WERI-Rb-1 (cell line): ENCODE results near the gene RFX1.
"Not testable (repeated sequence)": the region's sequence is repeated elsewhere in the genome, so short reads cannot be mapped to it uniquely, and the experiment has no call there.

ENCODE experiments used
- DNase-seq: peaks from one replicate; pipeline ENCODE4 v3.0.0-alpha.2; 2020
- H3K27ac ChIP-seq: fragments of 250-450 bp; sonication (Bioruptor Pico); 2 replicates; pipeline ENCODE4 v1.5.1; 2020; ENCODE audit warnings: mild to moderate bottlenecking, moderate library complexity
- H3K27me3 ChIP-seq: fragments of 250-450 bp; sonication (Bioruptor Pico); 2 replicates; pipeline ENCODE4 v1.5.1; 2021; ENCODE audit warnings: mild to moderate bottlenecking, low read depth, moderate library complexity; ENCODE audit not compliant: insufficient read depth, severe bottlenecking
- H3K36me3 ChIP-seq: fragments of 250-450 bp; sonication (Bioruptor Pico); 2 replicates; pipeline ENCODE4 v1.5.1; 2020; ENCODE audit warnings: mild to moderate bottlenecking, moderate library complexity
- H3K4me3 ChIP-seq: 2 replicates; pipeline ENCODE4 v1.5.1; 2011; ENCODE audit warnings: low read depth, mild to moderate bottlenecking, control low read depth, low read length
- H3K9me3 ChIP-seq: fragments of 250-450 bp; sonication (Bioruptor Pico); 2 replicates; pipeline ENCODE4 v1.5.1; 2021; ENCODE audit warnings: mild to moderate bottlenecking, moderate library complexity; ENCODE audit not compliant: severe bottlenecking
- TF ChIP-seq, protein P1 (sequence below): IDR thresholded peaks from 2 replicates; pipeline ENCODE4 v1.5.1; 2011; ENCODE audit warnings: low read depth, mild to moderate bottlenecking, control low read depth, inconsistent platforms, low read length

The RFX1 gene

DNA sequence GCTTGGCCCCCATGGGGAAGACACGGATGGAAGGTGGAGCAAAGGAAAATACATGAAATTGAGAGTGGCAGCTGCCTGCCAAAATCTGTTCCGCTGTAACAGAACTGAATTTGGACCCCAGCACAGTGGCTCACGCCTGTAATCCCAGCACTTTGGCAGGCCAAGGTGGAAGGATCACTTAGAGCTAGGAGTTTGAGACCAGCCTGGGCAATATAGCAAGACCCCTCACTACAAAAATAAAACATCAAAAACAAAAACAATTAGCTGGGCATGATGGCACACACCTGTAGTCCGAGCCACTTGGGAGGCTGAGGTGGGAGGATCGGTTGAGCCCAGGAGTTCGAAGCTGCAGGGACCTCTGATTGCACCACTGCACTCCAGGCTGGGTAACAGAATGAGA lies 46.4 kb upstream of the RFX1 start:
- DNase-seq, result no peak
- TF ChIP-seq, protein P1, sequence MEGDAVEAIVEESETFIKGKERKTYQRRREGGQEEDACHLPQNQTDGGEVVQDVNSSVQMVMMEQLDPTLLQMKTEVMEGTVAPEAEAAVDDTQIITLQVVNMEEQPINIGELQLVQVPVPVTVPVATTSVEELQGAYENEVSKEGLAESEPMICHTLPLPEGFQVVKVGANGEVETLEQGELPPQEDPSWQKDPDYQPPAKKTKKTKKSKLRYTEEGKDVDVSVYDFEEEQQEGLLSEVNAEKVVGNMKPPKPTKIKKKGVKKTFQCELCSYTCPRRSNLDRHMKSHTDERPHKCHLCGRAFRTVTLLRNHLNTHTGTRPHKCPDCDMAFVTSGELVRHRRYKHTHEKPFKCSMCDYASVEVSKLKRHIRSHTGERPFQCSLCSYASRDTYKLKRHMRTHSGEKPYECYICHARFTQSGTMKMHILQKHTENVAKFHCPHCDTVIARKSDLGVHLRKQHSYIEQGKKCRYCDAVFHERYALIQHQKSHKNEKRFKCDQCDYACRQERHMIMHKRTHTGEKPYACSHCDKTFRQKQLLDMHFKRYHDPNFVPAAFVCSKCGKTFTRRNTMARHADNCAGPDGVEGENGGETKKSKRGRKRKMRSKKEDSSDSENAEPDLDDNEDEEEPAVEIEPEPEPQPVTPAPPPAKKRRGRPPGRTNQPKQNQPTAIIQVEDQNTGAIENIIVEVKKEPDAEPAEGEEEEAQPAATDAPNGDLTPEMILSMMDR, result no peak
- peaks cover 4% of the 10 kb centered on the region; the same call in 1 of the 2 replicates for H3K36me3 ChIP-seq
- H3K4me3 ChIP-seq, result no peak overlapping the region
- H3K9me3 ChIP-seq, result peaks cover 3% of the 10 kb centered on the region
- no peaks in the 10 kb centered on the region for H3K27me3 ChIP-seq
- no peak overlapping the region for H3K27ac ChIP-seq

DNA sequence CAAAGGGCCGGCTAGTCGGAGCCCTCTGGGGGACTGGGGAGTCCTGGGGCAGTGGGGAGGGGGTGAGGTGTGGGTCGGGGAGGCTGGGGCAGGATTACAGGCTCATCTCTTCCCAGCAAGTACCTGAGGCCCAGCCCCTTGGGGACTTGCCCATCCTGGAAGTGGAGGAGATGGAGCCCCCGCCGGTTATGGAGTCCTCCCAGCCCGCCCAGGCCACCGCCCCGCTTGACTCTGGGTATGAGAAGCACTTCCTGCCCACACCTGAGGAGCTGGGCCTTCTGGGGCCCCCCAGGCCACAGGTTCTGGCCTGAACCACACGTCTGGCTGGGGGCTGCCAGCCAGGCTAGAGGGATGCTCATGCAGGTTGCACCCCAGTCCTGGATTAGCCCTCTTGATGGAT lies 45.9 kb upstream of the RFX1 start:
- DNase-seq, result no peak
- H3K27ac ChIP-seq, result no peak overlapping the region
- no peaks in the 10 kb centered on the region for H3K27me3 ChIP-seq
- no peak overlapping the region for H3K4me3 ChIP-seq
- H3K9me3 ChIP-seq, result peaks cover 3% of the 10 kb centered on the region
- TF ChIP-seq, protein P1, result no peak
- peaks cover 4% of the 10 kb centered on the region; the same call in 1 of the 2 replicates for H3K36me3 ChIP-seq

DNA sequence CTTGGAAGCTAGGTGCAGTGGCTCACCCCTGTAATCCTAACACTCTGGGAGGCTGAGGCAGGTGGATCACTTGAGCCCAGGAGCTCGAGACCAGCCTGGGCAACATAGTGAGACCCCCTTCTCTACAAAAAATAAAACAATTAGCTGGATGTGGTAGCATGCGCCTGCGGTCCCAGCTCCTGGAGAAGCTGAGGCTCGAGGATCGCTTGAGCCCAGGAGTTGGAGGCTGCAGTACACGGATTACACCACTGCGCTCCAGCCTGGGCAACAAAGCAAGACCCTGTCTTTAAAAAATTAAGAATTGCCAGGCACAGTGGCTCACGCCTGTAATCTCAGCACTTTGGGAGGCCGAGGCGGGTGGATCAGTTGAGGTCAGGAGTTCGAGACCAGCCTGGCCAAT lies 44.8 kb upstream of the RFX1 start:
- not testable (repeated sequence) for H3K36me3 ChIP-seq, H3K27me3 ChIP-seq, DNase-seq, H3K9me3 ChIP-seq, H3K4me3 ChIP-seq, H3K27ac ChIP-seq

DNA sequence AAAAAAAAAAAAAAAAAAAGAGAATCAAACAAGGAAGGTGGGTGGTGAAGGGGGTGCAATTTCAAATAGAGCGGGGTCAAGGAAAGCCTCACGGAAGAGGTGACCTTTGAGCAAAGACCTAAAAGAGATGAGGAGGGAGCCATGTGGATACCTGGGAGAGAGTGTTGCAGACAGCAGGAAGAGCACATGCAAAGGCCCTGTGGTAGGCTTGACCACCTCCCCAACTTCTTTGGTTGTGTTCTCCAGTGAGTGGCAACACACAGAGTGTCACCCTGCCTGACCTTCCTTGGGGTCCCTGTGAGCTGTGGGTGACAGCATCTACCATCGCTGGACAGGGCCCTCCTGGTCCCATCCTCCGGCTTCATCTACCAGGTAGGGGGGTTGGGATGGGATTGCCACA lies 44.4 kb upstream of the RFX1 start:
- Histone ChIP-seq H3K36me3 (peaks cover 4% of the 10 kb centered on the region; the same call in 1 of the 2 replicates), H3K27me3 (no peaks in the 10 kb centered on the region), H3K9me3 (peaks cover 3% of the 10 kb centered on the region), H3K27ac (no peak overlapping the region), H3K4me3 (no peak overlapping the region)
- DNase-seq, result no peak
- TF ChIP-seq, protein P1, result no peak

DNA sequence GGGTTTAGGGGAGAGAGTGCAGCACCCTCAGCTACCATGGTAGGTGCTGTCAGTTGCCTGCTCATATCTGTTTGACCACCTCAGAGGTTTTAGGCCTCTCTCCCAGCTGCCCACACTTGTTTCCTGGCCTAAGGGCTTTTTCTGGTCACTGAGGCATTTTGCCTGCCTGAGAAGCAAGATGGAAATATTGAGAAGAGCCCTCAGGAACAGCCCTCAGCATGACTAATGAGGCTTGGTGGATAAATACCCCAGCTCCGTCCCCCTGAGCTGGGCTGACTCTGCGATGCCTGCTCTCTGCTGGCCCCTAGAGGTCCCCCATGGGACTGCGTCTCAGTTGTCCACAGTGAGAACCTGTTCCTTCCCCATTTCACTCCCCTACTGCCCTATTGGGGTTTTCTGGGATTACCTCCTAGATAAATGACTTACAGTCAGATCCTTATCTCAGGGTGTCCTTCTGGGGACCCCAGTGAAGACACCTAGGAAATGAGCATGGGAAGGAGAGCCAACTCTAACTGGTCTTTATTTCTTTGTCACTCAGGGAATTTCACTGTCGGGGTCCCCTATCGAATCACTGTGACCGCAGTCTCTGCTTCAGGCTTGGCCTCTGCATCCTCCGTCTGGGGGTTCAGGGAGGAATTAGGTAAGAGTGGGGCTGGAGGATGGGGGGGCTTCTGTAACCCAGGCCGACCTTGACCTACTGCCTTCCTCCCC lies 42.5 kb upstream of the RFX1 start:
- Histone ChIP-seq H3K36me3 (peaks cover 4% of the 10 kb centered on the region; the same call in 1 of the 2 replicates), H3K27ac (no peak overlapping the region), H3K9me3 (peaks cover 3% of the 10 kb centered on the region), H3K27me3 (no peaks in the 10 kb centered on the region), H3K4me3 (no peak overlapping the region)
- peak; percentile 65 for DNase-seq
- TF ChIP-seq, protein P1, result peak; percentile 93

DNA sequence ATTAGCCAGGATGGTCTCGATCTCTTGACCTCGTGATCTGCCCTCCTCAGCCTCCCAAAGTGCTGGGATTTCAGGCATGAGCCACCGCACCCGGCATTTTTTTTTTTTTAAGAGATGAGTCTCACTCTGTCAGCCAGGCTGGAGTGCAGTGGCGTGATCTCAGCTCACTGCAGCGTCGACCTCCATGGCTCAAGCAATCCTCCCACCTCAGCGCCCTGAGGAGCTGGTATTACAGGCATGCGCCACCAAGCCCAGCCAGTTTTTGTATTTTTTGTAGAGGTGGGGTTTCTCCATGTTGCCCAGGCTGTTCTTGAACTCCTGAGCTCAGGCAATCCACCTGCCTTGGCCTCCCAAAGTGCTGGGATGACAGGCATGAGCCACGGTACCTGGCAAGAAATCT lies 41.7 kb upstream of the RFX1 start:
- H3K9me3 ChIP-seq, H3K27me3 ChIP-seq, H3K27ac ChIP-seq, H3K4me3 ChIP-seq, DNase-seq, H3K36me3 ChIP-seq: not testable (repeated sequence)
